NCI-H1436 (cell line): ENCODE data around the gene CELF4.

Experiments used
- DNase-seq: peaks from one replicate; lab custom pipeline; 2025; lab: John Stamatoyannopoulos, UW

CELF4 gene

GRCh38 chr18:37494406-37494805, 71.2 kb downstream of the CELF4 start:
- no peak for DNase-seq

DNA sequence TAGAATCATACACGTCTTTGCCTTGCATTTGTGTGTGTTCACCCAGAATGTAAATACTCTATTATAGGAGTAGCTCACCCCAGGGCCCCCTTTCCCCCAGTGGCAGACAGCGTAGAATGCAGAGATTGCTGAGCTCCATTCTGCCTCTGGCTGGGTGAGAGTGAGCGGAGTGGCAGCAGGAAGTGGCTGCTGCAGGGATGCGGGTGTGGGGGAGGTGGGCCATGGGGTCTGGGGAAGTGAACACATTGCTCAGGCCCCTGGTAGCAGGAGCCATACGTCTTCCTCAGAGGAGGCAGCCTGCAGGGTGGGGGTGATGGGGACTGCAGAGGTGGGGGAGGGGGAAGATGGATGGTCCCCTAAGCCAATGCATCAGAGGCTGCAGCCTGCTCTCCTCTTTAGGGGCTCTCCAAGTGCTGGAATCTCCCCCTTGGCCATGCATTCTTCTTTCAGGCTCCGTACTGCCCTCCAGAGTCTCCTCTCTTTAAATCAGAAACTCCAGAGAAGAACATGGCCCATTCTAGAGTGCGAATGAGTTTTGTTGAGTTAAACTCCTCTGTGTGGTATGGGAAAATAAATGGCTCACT, 72.2 kb downstream of the CELF4 start:
- DNase-seq, result no peak

DNA sequence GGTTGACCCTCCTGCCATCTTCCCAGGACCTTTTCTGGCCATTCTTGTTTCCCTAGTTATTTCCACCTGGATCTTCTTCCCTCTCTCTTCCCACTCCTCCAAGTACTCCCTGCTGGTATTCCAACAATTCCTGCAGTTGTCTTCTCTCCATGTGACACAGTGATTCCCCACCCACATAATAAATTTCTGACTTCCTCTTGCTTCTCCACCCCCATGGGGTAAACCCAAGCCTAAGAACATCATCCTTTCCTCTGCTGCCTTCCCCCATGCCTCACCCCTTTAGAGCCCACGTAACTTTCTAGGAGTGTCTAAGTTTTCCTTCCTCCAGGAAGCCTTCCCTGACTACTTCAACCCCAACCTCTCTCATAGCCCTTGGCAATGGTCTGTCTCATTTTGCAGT, 72.6 kb downstream of the CELF4 start:
- DNase-seq, result no peak

DNA sequence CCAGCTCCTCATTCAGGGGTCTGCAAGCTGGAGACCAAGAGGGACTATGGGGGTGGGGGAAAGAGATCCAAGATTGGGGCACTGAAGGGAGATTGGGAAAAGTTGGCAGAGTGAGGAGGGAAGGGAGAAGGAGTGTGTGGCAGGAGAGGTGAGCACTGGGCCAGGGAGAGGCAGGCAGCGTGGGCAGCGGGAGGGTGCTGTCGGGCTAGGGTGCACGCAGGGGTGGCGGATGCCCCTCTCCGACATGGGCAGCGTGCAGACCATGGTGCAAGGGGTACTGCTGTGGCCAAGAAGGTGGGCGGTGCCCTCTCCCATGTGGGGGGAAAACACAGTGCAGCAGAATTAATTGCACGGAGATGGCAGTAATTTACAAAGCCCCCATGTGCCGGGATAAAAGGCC, 74.1 kb downstream of the CELF4 start:
- DNase-seq, result no peak

GRCh38 chr18:37489998-37490397, 75.6 kb downstream of the CELF4 start:
- DNase-seq, result no peak

DNA sequence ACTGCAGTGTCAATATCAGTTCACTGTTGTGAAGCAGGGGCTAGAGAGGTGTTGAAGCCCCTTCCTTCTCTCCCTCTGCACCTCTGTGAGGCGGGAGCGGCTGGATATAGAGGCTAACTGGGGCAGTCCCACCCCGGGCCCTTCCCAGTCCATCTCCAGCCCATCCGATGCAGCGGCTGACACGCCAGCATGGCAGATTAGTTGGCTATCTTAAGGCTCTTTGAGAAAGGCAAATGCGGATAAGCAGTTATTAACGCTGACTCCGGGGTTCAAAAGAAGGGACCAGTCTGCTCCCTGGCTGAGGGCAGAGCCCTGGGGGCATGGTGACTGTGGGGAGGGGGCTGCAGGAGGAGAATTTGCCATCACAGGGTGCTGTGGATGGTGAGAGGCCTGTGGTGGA, 76.6 kb downstream of the CELF4 start:
- no peak for DNase-seq

DNA sequence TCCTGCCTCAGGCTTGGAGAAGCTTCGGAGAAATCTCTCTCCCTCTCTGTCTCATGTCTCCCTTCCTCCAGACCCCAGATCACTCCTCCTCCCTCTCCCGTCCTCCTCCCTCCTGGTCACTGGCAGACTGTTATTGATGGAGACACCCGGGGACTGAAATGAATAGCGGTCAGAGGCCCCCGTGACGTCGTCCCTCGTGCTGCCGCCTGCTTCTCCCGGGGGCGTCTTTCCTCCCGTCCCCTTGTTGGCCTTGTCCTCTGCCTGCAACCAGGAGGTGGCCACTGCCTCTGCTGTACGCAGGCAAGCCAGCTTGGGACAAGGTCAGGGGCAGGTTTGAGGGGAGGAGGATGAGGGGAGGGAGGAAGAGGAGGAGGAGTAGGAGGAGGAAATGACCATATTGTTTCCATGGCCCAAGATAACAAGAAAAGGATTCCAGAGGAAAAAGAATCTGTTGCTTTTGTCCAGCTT, 78.2 kb downstream of the CELF4 start:
- DNase-seq, result no peak

DNA sequence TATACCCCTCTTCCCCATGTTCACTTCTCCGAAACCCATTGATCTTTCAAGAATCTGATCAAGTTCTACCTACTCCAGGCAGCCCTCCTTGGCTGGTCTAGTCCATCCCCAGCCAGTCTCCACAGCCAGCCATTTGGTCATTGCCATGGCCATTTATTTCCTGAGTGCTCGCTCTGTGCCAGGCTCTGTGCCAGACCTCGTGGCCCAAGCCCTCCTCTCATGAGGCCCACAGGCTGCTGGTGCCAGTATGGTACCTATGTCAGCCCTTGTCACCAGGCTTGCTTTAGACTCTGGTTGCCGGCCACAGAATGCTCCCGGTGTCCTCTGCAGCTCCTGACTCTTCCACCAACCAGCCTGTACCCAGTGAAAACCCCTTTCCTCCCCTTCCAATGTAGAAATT, 78.8 kb downstream of the CELF4 start:
- no peak for DNase-seq

DNA sequence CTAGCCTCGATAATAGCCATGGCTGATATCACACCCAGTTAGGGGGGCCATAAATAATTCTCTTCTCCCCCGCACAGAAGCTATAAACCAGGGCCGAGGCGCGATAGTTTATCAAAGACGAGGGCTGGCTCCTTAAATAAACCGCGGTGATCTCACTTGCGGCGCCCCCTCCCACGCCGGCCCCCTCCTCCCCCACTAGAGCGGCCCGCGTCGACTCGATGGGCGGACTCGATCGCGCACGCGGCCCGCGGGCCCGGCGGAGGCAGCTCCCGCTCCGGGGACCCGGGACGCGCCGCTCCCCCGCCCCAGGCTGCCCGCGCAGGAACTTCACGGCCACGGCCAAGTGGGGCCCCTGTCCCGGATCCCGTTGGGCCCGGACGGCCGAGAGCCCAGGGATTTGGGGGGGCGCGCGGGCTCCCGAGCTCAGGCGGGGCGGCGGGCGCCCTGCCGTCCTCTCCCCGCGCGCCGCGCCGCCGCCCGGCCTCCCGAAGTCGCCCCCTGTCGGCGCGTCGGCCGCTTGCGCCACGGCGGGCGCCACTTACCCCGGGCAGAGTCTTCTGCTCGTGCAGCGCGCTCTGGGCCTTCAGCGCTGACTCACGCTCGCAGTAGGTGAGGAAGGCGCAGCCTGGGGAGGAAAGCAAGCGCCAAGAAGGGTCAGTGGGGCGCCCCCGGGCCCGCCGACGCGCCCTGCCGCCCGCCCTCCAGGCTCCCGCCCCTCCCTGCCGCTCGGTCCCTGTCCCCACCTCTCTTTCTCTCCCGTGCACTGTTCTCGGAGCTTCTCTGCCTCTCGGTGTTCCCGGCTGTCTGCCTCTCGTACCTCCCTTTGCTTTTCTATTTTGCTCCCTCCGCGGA, 80.4 kb downstream of the CELF4 start:
- DNase-seq, result peak; percentile 21

DNA sequence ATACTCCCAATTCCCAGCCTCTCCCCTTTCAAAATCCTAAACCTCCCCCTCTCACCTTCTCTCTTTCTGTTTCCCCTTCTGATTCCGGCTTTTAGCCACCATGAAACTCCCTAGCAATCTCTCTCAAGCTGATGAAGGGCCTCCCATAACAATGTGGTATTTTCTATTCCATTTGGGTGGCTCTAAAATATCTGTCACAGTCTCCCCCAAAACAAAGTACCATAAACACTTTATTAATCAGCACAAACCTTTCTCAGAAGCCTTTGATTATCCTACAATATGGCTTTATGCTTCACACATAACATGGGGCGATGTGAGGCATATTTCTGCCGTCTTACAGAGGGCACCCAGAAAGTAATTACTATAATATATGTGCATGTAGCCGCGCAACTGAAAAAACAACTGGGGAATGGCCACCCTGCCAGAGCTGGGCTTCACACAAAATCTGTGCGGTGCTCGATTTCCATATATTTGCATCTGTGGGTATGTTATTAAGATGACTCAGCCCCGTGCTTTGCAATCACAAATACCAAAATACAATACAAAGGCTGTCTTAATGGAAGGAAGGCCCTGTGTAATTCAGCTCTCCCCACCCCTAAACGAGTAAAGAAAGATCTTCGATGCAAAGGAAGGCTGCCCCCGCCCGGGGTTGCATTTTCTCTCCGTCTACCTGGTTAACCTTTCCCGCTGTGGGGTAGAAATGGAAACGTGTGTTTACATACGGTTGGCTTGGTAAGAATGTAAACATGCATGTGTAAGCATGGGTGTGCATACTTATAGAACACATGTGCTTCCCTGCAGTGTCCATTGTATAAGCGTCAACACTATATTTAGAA, 81.4 kb downstream of the CELF4 start:
- no peak for DNase-seq

GRCh38 chr18:37483221-37483971, 82.2 kb downstream of the CELF4 start:
- DNase-seq, result no peak

DNA sequence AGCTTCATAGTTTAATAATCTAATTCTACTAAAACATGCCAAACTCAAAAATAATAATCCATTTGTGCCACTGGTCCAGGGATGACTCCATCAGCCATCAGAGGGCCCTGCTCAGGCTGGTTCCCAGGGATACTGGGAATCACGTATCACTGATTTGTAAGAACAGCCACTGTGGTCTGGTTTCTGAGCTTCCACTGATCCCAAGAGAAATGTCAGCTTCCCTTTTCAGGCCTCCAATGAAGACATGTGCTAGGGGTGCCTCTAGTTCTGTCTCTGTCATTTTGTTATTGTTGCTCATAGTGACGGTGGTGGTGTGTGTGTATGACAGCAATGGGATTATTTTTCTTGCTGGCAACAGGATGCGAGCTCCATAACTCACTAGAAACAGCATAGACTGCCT, 83.2 kb downstream of the CELF4 start:
- no peak for DNase-seq

GRCh38 chr18:37482002-37482401, 83.6 kb downstream of the CELF4 start:
- DNase-seq, result no peak

DNA sequence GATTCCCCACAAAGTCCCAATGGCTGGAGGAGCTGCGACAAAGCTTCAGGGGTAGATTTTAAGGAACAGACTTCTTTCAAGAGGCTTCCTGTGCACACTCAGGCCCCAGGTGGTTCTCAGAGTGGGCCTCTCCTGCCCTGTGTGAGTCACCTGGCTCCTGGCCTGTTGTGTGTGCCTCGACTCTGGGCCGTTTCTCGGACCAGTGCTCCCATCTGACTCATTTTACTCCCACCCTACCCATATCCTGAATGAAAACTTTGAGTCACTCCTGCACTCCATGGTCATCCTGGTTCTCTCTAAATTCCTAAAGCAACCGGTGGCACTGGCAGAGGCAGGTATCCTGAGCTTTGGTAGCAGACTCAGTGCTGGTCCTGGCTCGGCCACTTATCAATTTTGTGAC, 84.1 kb downstream of the CELF4 start:
- no peak for DNase-seq

- DNase-seq, result no peak
These were observed 84.5 kb downstream of the CELF4 start for GRCh38 chr18:37481072-37481471.

- no peak for DNase-seq
These were observed 88.8 kb downstream of the CELF4 start for GRCh38 chr18:37476611-37477295.

DNA sequence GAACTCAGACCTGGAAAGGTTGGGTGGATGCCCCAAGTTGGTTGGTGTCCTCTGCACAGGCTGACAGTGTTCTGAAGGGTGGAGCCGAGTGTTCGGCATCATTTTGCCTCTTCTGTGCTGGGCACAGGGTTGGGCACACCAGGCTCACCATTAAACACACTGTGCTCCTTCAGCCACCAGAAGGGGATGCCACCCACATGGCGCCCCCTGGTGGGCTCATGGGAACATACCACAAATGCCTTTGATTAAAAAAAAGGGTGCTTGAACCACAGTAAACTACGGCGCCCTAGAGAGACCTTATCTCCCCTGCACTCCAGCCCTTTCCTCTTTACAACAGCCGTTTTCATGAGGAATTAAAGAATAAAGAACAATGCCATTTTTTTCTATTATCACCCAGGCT, 89.4 kb downstream of the CELF4 start:
- peak; percentile 25 for DNase-seq

- DNase-seq, result no peak
These were observed 92.3 kb downstream of the CELF4 start for GRCh38 chr18:37473195-37473840.

DNA sequence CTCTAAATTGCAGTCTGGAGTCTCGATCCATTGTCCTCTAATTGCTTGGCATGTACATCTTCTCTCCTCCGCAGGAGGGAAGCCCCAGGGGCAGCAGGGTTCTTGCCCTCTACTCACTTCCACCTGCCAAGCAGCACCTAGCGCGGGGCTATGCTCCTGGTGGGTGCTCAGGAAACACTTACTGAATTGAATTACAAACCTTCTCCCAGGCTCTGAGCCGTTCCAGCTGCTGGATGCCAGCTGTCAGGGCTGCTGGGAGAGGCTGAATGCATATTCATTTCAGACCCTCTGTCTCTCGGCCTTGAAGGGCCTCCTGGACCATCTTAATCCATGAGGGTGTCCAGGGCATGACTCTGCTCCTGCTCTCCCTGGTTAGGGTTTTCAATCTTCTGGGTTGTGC, 94.0 kb downstream of the CELF4 start:
- DNase-seq, result no peak

GRCh38 chr18:37470986-37471385, 94.6 kb downstream of the CELF4 start:
- DNase-seq, result no peak
